ENCODE results near the gene GLCCI1. TPM values are rescaled to one million over a fixed set of nuclear protein-coding genes. Genes with fewer than 3 reads are reported as not detected.

The GLCCI1 gene
- total and polyA plus RNA-seq, 2 of the 13 experiments (the other 11 are each of a cell fraction or from before 2014, with no cell fraction given) = 1.3 to 1.7 TPM

DNA sequence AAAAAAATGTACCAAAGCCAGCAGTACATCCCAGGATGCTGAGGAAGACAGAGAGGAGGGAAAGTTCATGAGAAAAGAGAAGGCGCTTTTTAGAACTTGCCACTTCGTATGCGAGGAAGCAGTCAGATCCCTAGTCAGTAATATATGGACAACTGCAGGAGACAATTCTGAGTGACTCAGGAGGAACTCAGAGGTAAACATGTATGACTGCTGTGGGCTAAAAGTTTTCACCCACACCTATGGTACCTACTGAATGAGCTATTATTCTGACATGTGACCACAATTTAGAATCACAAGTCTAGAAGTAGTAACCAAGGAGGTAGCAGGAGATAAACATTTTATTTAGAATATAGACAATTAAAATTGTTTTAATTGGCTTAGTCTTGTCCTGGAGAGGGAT, 166.8 kb downstream of the GLCCI1 start:
- in situ Hi-C loops (cut with HindIII; ENCODE audit: extremely low pct_ligation_motif_present, low pct_unique_long_range_greater_than_20kb) (no loop called here), intact Hi-C loops (cut with micrococcal nuclease; ENCODE audit: unreplicated experiment) (no loop called here)
- no TSS peak for BruUV-seq (replicated peaks)
- TF ChIP-seq, protein P1, sequence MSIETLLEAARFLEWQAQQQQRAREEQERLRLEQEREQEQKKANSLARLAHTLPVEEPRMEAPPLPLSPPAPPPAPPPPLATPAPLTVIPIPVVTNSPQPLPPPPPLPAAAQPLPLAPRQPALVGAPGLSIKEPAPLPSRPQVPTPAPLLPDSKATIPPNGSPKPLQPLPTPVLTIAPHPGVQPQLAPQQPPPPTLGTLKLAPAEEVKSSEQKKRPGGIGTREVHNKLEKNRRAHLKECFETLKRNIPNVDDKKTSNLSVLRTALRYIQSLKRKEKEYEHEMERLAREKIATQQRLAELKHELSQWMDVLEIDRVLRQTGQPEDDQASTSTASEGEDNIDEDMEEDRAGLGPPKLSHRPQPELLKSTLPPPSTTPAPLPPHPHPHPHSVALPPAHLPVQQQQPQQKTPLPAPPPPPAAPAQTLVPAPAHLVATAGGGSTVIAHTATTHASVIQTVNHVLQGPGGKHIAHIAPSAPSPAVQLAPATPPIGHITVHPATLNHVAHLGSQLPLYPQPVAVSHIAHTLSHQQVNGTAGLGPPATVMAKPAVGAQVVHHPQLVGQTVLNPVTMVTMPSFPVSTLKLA (IDR thresholded peaks at IDR 0.05) = no peak
- TF ChIP-seq MAFF (IDR thresholded peaks at IDR 0.05; ENCODE audit: low read depth, low read length) = no peak
- TF ChIP-seq EP300 (IDR thresholded peaks at IDR 0.05; ENCODE audit: low read depth in 2 of 2, low read length in 2 of 2) = no peak
- TF ChIP-seq EP300 (CRISPR knock-in tag; IDR thresholded peaks at IDR 0.05; ENCODE audit: borderline replicate concordance) = no peak
- no peak for DNase-seq (ENCODE audit: low spot score)
- Histone ChIP-seq H3K36me3 (replicated peaks in 1 of 2; ENCODE audit: control insufficient read depth in 1 of 2, insufficient read depth in 2 of 2, low read length in 2 of 2) (no peaks in the 10 kb centered on the region), H3K4me3 (replicated peaks in 1 of 3; ENCODE audit: insufficient read depth in 1 of 3, low read depth in 2 of 3, low read length in 3 of 3) (no peak overlapping the region), H3K4me1 (ENCODE audit: insufficient read depth, low read length) (no peaks in the 10 kb centered on the region), H2AFZ (ENCODE audit: low read length) (no peak overlapping the region), H3K27me3 (ENCODE audit: control insufficient read depth in 1 of 2, insufficient read depth in 2 of 2, low read length in 2 of 2) (no peaks in the 10 kb centered on the region; a peak in 1 of 5 replicates), H3K4me2 (ENCODE audit: low read depth, low read length) (no peak overlapping the region), H3K9me3 (ENCODE audit: low read length) (no peaks in the 10 kb centered on the region), H3K9ac (ENCODE audit: insufficient read depth, low read depth, low read length) (no peak overlapping the region), H3K79me2 (ENCODE audit: insufficient read depth, low read length) (no peaks in the 10 kb centered on the region), H3K27ac (ENCODE audit: extremely low read length, insufficient read depth, low read length) (no peak overlapping the region), H4K20me1 (ENCODE audit: insufficient read depth, low read length) (no peaks in the 10 kb centered on the region)
- WGBS (ENCODE audit: low lambda C conversion rate) = 94% methylated on average over 3 of the region's 3 CpGs
- CTCF ChIA-PET (ENCODE audit: low intra/inter-chr PET ratio, low total read pairs) = no interaction called here
- POLR2A ChIA-PET = no interaction called here
- ATAC-seq = no peak
- no peak for FAIRE-seq

DNA sequence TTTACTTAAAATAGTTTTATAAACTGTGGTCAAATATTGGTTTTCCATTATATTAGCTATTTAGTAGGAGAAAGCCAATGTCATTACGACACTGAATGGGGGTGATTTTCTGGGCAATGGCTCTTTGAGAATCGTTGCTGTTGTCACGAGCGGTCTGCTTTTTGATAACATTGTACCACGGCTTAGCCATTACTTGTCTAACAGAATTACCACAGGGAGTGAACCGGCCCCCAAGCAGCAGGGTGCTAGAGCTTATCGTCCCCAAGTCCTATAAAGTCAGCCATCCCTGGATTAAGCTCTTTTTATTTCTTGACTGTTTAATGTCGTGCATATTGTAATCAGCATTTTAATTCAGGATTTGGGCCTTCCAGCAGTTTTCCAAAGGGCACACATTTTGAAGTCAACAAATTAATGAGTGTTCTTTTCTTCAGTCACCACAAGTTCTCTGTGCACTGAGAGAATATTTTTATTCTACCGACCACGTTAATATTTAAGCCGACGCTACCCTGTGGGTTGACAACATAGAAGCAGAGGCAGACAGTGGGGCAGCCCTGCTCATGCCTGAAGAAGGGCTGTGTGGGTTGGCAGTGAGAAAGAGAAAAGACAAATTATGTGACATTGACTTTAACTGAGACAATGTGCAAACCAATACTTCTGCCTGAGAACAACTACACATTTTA, 167.6 kb downstream of the GLCCI1 start:
- no peak overlapping the region for H3K4me2 ChIP-seq (ENCODE audit: low read depth, low read length)
- FAIRE-seq (no peak), ATAC-seq (no peak), DNase-seq (ENCODE audit: low spot score) (no peak)
- BruUV-seq (replicated peaks) = no TSS peak
- intact Hi-C loops (cut with micrococcal nuclease; ENCODE audit: unreplicated experiment) (no loop called here), in situ Hi-C loops (cut with HindIII; ENCODE audit: extremely low pct_ligation_motif_present, low pct_unique_long_range_greater_than_20kb) (no loop called here)
- no peaks in the 10 kb centered on the region for H4K20me1 ChIP-seq (ENCODE audit: insufficient read depth, low read length)
- WGBS (ENCODE audit: low lambda C conversion rate) = 60% methylated on average over 12 of the region's 12 CpGs
- no peaks in the 10 kb centered on the region for H3K36me3 ChIP-seq (replicated peaks in 1 of 2; ENCODE audit: control insufficient read depth in 1 of 2, insufficient read depth in 2 of 2, low read length in 2 of 2)
- H3K4me3 ChIP-seq (replicated peaks in 1 of 3; ENCODE audit: insufficient read depth in 1 of 3, low read depth in 2 of 3, low read length in 3 of 3) = no peak overlapping the region
- H3K27me3 ChIP-seq (ENCODE audit: control insufficient read depth in 1 of 2, insufficient read depth in 2 of 2, low read length in 2 of 2) = no peaks in the 10 kb centered on the region; a peak in 1 of 5 replicates
- H3K9ac ChIP-seq (ENCODE audit: insufficient read depth, low read depth, low read length) = no peak overlapping the region
- no peak overlapping the region for H2AFZ ChIP-seq (ENCODE audit: low read length)
- no peak overlapping the region for H3K27ac ChIP-seq (ENCODE audit: extremely low read length, insufficient read depth, low read length)
- no peaks in the 10 kb centered on the region for H3K9me3 ChIP-seq (ENCODE audit: low read length)
- CTCF ChIA-PET (ENCODE audit: low intra/inter-chr PET ratio, low total read pairs) = no interaction called here
- no peaks in the 10 kb centered on the region for H3K4me1 ChIP-seq (ENCODE audit: insufficient read depth, low read length)
- H3K79me2 ChIP-seq (ENCODE audit: insufficient read depth, low read length) = no peaks in the 10 kb centered on the region
- POLR2A ChIA-PET = no interaction called here
- TF ChIP-seq CBFB (CRISPR knock-in tag; IDR thresholded peaks at IDR 0.05) (no peak), CEBPG (CRISPR knock-in tag; IDR thresholded peaks at IDR 0.05) (no peak), ZNF124 (CRISPR knock-in tag; IDR thresholded peaks at IDR 0.05) (no peak), DMAP1 (CRISPR knock-in tag; IDR thresholded peaks at IDR 0.05) (no peak), HOXA9 (CRISPR knock-in tag; IDR thresholded peaks at IDR 0.05; ENCODE audit: borderline replicate concordance) (no peak), KAT2B (IDR thresholded peaks at IDR 0.05; ENCODE audit: borderline replicate concordance, low read depth, low read length) (no peak), ZNF552 (CRISPR knock-in tag; IDR thresholded peaks at IDR 0.05; ENCODE audit: borderline replicate concordance) (no peak), MIER2 (CRISPR knock-in tag; IDR thresholded peaks at IDR 0.05) (no peak), ZNF468 (CRISPR knock-in tag; IDR thresholded peaks at IDR 0.05) (no peak)
- TF ChIP-seq, protein P2, sequence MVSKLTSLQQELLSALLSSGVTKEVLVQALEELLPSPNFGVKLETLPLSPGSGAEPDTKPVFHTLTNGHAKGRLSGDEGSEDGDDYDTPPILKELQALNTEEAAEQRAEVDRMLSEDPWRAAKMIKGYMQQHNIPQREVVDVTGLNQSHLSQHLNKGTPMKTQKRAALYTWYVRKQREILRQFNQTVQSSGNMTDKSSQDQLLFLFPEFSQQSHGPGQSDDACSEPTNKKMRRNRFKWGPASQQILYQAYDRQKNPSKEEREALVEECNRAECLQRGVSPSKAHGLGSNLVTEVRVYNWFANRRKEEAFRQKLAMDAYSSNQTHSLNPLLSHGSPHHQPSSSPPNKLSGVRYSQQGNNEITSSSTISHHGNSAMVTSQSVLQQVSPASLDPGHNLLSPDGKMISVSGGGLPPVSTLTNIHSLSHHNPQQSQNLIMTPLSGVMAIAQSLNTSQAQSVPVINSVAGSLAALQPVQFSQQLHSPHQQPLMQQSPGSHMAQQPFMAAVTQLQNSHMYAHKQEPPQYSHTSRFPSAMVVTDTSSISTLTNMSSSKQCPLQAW (CRISPR knock-in tag; IDR thresholded peaks at IDR 0.05) = no peak
- TF ChIP-seq, protein P3, sequence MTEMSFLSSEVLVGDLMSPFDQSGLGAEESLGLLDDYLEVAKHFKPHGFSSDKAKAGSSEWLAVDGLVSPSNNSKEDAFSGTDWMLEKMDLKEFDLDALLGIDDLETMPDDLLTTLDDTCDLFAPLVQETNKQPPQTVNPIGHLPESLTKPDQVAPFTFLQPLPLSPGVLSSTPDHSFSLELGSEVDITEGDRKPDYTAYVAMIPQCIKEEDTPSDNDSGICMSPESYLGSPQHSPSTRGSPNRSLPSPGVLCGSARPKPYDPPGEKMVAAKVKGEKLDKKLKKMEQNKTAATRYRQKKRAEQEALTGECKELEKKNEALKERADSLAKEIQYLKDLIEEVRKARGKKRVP (CRISPR knock-in tag; IDR thresholded peaks at IDR 0.05) = no peak
